ENCODE results near the gene LMX1A.

The LMX1A gene

DNA sequence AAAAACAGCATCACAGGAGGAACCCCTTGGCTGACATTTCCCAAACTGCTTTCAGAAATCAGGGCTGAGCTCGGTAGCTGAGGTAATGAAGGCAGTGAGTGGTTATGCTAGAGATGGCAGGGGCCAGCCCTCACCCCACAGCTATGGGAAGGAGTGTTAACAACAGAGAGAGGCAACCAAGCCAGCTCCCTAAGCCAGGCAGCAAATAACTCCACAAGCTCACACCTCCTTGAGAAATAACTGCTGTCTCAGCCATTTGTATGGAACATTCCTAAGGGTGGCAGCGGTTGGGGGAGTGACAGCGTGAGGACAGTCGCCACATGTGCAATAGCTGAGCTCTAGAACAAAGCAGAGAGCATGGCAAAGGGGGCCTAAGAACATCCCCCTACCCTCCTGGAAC lies 42.6 kb downstream of the LMX1A start:
- Mint-ChIP-seq H3K4me1 (no peaks in the 10 kb centered on the region), H3K36me3 (no peaks in the 10 kb centered on the region)
- no peak for DNase-seq (ENCODE audit: low spot score in 2 of 2)

DNA sequence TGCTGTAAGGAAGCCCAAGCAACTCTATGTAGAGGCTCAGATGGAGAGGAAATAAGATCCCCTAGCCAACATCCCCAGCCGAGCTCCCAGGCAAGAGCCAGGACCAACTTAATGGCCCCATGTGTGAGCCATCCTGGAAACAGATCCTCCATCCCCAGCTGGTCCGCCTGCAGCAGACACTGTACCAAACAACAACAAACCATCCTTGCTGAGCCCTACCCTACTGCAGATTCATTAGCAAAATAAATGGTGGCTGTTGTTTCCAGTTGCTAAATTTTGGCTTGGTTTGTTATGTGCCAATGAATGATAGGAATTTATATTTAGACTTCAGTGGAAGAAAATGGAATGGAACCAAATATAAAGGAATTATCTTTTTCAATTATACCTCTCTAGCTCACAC lies 43.9 kb downstream of the LMX1A start:
- ATAC-seq (no peak), DNase-seq (ENCODE audit: low spot score in 2 of 2) (no peak)
- Mint-ChIP-seq H3K9me3 (no peaks in the 10 kb centered on the region), H3K27ac (no peak overlapping the region), H3K4me3 (no peak overlapping the region), H3K4me1 (no peaks in the 10 kb centered on the region), H3K36me3 (no peaks in the 10 kb centered on the region)

More for the DNA sequence above, 42.6 kb downstream of the LMX1A start:
- no peak for ATAC-seq
- no peak overlapping the region for H3K4me3 Mint-ChIP-seq
- no peaks in the 10 kb centered on the region for H3K9me3 Mint-ChIP-seq
- H3K27ac Mint-ChIP-seq, result no peak overlapping the region

DNA sequence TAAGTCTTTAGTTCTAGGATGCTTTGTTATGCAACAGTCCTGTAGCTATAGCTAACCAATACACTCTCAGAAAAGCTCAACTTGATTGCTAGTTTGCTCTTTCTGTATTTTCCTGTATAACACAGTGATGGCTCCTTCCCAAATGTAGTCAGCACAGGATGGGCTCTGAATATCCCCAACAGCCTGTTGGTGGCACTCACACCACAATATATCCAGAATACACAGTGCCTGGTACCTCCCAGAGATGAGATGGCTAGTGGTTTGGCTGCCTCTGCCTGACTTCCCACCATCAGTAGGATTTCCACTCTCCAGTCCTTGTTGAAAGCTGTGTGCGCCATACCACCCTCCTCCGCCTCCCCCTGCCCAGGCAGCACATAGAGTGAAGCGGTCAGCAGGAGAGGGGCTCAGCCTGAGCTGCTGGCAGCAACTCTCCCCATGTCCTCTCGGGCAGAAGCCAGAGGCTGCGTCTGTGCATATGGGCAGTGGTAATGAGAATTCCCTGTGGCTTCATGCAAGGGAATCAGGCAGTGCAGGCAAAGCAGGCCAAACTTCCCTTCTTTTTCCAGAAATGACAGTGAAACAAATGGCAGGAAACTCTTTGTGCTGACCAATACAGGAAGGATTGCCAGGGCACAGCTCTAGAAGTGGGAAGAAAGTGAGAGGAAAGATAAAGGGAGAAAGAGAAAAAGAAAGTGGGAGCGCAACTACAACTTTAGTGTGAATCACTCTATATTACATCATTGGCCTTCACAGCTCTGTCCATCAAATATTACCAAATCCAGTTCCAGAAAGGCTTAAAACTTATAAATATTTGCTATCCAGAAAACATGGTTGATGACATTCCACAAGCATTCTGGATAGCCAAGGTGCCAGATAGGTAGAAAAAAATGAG lies 49.7 kb downstream of the LMX1A start:
- DNase-seq (ENCODE audit: low spot score in 2 of 2) (no peak), ATAC-seq (no peak)
- Mint-ChIP-seq H3K9me3 (no peaks in the 10 kb centered on the region), H3K36me3 (no peaks in the 10 kb centered on the region), H3K4me3 (no peak overlapping the region), H3K4me1 (no peaks in the 10 kb centered on the region), H3K27ac (no peak overlapping the region)

DNA sequence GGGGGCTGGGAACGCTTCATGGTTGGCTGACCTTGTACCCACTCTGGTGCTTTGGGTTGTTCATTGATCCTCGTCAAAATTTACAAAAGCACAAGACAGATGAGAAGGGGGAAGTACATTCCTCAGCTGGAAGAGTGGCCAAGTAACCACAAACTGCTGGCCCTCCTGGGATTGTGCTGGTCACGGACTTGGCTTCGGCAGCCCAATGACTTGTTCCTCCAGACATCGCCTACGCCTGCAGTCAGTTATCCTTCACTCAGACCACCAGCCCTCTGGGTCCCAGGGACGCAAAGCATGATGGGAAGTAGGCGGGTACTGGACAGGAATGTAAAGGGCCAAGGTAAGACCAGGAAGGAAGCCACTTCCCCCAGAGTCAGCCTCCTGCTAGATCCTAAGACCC lies 53.1 kb downstream of the LMX1A start:
- Mint-ChIP-seq H3K27ac (no peak overlapping the region), H3K4me1 (no peaks in the 10 kb centered on the region), H3K36me3 (no peaks in the 10 kb centered on the region), H3K4me3 (no peak overlapping the region), H3K9me3 (no peaks in the 10 kb centered on the region)
- no peak for DNase-seq (ENCODE audit: low spot score in 2 of 2)
- ATAC-seq, result no peak

DNA sequence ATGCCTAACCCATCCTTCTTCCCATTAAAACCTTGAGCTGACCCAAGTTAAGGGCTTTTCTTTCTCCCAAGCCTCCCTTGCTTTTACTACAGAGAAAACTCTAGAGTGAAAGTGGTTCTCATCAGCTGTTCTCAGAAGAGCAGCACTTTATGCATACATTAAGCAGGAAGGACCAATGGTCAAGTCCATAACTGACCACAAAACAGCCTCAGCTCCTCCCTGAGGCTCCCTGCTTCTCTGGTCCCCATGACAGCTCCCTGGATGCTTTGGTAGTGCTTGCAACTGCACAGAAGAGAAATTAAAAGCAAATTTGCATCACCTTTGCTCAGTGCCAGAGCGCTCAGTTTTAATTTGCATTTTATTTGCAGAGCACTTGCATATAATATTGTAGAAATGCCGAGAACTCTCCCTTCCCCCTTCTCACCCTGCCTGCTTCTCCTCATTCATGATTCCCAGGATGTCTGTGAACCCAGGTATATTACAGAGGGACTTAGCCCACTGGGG lies 56.1 kb downstream of the LMX1A start:
- H3K27ac Mint-ChIP-seq, result no peak overlapping the region
- DNase-seq (ENCODE audit: low spot score in 2 of 2) (no peak), ATAC-seq (no peak)
- no peaks in the 10 kb centered on the region for H3K9me3 Mint-ChIP-seq
- no peak overlapping the region for H3K4me3 Mint-ChIP-seq
- no peaks in the 10 kb centered on the region for H3K4me1 Mint-ChIP-seq
- no peaks in the 10 kb centered on the region for H3K36me3 Mint-ChIP-seq

DNA sequence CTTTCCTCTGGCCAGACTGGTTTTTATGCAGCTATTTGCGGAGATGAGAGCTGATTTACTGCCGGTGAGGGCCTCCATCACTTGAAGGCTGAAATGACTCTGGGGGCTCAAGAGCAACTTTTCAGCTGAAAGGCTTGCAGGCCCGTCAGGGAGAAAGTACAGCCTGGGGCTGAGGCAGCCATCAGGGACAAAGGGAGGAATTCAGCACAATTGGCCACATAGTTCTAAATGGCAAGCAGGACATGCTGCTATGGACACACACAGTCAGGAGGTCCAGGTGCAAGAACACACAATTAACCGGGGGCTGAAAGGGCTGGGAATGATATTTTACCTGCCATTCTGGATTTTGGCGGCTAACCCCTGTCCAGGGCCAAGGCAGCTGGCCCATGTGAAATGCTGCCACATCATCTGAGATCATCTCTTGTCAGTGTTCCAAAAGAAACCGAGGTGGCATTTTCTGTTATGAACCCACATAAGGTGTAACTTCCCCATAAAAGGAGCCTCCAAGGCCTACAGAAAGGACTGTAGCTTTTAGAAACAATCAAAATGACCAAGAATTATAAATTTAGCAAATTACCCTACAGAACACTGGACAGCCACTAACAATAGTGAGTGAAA lies 58.2 kb downstream of the LMX1A start:
- no peaks in the 10 kb centered on the region for H3K36me3 Mint-ChIP-seq
- no peaks in the 10 kb centered on the region for H3K9me3 Mint-ChIP-seq
- no peak overlapping the region for H3K4me3 Mint-ChIP-seq
- no peak for DNase-seq (ENCODE audit: low spot score in 2 of 2)
- no peaks in the 10 kb centered on the region for H3K4me1 Mint-ChIP-seq
- no peak for ATAC-seq
- no peak overlapping the region for H3K27ac Mint-ChIP-seq

DNA sequence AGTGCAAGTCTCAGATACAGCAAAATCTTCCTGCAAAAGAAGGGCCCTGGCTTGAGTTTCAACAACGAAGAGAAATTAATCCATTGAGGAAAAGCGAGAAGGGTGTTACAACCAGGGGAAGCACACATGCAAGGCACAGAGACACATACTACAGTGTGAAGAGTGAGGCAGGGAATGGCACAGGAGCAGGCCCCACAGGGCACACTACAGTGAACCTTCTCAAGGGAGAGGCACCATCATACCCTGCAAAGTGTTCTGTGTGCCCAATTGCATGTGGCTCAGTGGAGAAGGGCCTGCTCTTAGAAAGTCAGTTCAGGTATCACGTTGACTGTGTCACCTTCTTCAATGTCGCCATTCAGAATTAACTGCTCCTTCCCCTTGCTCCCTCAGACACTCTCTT lies 60.3 kb downstream of the LMX1A start:
- no peaks in the 10 kb centered on the region for H3K36me3 Mint-ChIP-seq
- H3K4me3 Mint-ChIP-seq, result no peak overlapping the region
- peak; percentile 51 for ATAC-seq
- H3K9me3 Mint-ChIP-seq, result no peaks in the 10 kb centered on the region
- H3K4me1 Mint-ChIP-seq, result no peaks in the 10 kb centered on the region
- DNase-seq (ENCODE audit: low spot score in 2 of 2), result no peak
- H3K27ac Mint-ChIP-seq, result no peak overlapping the region

DNA sequence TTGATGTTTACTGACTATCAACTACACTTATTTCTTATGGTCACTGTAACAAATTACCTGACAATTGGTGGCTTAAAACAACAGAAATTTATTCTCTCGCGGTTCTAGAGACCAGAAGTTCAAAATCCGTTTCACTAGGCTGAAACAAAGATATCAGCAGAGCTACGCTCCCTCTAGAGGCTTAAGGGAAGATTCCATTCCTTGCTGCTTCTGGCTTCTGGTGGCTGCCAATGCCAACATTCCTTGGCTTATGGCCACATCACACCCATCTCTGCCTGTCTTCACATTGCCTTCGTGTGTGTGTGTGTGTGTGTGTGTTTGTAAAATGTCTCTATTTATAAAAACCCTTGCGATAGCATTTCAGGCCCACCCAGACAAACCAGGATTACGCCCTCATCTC lies 66.4 kb downstream of the LMX1A start:
- Mint-ChIP-seq H3K4me1 (no peaks in the 10 kb centered on the region), H3K27ac (no peak overlapping the region), H3K9me3 (no peaks in the 10 kb centered on the region), H3K36me3 (no peaks in the 10 kb centered on the region), H3K4me3 (no peak overlapping the region)
- ATAC-seq, result no peak
- DNase-seq (ENCODE audit: low spot score in 2 of 2), result no peak

DNA sequence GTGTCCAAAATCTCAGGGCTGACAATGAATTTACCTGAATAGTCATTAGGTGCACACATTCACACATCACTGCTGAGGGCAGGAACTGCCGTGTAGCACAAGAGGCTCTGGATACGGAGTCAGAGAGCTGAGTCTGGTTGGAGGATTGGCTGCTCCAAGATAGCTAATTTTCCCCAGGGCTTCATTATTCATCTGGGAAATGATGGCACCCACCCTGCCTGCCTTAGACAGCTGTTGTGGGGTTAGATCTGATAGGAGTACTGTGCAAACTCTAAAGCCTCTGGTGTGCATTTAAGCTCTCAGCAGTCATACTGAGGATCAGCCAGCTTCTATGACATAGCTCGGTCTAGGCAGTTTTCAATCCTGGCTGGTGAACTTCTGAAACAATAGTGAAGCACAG lies 67.0 kb downstream of the LMX1A start:
- Mint-ChIP-seq H3K4me3 (no peak overlapping the region), H3K27ac (no peak overlapping the region), H3K4me1 (no peaks in the 10 kb centered on the region), H3K36me3 (no peaks in the 10 kb centered on the region), H3K9me3 (no peaks in the 10 kb centered on the region)
- DNase-seq (ENCODE audit: low spot score in 2 of 2) (no peak), ATAC-seq (no peak)

DNA sequence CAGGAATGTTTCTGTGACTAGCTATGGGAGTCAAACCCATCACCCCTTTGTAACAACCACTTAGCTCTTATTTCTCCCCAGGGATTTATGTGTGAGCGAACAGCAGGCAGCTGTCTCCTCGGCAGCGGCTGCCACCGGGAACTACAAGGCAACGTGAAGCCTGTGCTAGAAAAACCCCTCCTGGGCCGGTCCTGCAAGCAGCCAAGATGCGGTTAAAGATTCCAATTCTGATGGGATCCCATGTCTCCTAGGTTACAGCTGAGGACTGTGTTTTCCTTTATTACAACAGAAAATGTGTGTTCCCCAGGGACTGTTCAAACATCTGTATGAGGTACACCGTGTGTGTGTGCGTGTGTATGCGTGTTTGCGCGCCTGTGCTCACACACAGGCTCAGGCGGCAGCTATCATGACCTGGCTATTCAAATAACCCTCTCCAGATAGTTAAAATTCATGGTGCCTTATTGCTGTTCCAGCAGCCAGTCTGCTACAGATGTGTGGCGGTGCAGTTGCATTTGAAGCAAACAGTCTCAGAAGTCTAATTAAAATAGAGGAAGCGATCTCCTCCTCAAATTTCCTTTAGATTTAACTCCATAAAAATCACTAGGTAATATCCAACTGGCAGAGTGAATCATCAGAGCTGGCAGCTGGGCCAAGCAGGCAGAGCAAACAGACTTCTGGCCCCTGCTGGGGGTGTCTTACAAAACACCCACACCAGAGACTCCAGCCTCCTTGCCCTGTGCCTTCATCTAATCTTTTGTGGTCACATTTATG lies 68.0 kb downstream of the LMX1A start:
- Mint-ChIP-seq H3K9me3 (no peaks in the 10 kb centered on the region), H3K36me3 (no peaks in the 10 kb centered on the region), H3K4me1 (no peaks in the 10 kb centered on the region), H3K4me3 (no peak overlapping the region), H3K27ac (no peak overlapping the region)
- DNase-seq (ENCODE audit: low spot score in 2 of 2) (no peak), ATAC-seq (no peak)

DNA sequence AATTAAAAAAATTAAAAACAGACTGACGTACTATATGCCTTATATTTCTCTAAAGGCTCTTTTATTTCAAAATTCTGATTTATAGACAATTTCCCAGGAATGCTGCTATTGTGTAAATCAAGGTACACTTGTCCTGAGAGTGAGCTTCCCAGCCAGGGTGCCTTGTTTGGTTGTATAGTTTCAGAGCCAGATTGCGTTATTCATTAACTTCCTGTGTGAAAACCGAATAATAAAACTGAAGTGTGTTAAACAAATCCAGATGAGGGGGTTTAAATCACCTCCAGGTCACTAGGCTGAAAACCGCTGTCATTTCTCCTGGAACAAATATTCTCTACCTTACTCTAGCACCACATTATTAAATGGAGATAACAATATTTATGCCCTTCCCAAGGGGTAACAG lies 68.7 kb downstream of the LMX1A start:
- Mint-ChIP-seq H3K4me3 (no peak overlapping the region), H3K9me3 (peaks cover 2% of the 10 kb centered on the region), H3K4me1 (no peaks in the 10 kb centered on the region), H3K27ac (no peak overlapping the region), H3K36me3 (no peaks in the 10 kb centered on the region)
- no peak for DNase-seq (ENCODE audit: low spot score in 2 of 2)
- no peak for ATAC-seq

DNA sequence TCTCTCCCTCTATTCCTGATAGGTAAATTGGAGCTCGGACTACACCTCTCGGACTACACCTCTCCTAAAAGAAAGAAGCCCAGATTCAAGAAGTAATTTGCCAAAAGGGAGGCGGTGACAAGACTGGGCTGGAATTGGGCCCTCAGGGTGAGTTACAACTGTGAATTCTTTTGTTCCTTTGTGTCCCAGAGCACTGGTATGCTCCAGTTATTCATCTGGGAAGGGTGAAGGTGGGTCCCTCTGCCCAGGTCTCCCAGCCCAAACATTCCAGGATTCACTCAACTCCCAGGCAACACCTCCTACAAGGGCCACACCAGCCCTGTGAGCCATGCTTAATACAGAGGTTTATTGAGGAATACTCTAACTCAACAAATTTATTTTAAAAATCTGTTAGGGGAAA lies 69.2 kb downstream of the LMX1A start:
- H3K36me3 Mint-ChIP-seq, result no peaks in the 10 kb centered on the region
- H3K4me1 Mint-ChIP-seq, result no peaks in the 10 kb centered on the region
- no peak for ATAC-seq
- peaks cover 2% of the 10 kb centered on the region for H3K9me3 Mint-ChIP-seq
- no peak overlapping the region for H3K27ac Mint-ChIP-seq
- no peak for DNase-seq (ENCODE audit: low spot score in 2 of 2)
- H3K4me3 Mint-ChIP-seq, result no peak overlapping the region

DNA sequence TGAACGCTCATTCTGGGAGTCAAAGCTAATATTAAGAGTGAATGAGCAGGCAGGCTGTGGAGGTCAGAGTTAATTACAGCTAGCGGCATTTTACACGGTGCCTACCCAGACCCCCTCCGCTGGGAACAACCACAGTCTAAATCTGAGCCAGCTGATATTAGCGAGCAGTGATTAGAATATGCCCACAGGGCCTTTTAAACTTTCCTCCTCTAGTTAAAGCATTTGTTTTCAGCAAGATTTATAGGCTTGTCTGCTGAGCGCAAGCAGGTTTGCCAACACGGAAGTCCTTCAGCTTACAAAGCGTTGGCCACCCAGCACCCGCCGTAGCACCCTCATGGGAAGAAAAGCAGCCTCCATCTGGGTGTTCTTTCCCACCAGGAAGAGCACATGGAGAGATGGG lies 72.1 kb downstream of the LMX1A start:
- H3K4me1 Mint-ChIP-seq, result no peaks in the 10 kb centered on the region

DNA sequence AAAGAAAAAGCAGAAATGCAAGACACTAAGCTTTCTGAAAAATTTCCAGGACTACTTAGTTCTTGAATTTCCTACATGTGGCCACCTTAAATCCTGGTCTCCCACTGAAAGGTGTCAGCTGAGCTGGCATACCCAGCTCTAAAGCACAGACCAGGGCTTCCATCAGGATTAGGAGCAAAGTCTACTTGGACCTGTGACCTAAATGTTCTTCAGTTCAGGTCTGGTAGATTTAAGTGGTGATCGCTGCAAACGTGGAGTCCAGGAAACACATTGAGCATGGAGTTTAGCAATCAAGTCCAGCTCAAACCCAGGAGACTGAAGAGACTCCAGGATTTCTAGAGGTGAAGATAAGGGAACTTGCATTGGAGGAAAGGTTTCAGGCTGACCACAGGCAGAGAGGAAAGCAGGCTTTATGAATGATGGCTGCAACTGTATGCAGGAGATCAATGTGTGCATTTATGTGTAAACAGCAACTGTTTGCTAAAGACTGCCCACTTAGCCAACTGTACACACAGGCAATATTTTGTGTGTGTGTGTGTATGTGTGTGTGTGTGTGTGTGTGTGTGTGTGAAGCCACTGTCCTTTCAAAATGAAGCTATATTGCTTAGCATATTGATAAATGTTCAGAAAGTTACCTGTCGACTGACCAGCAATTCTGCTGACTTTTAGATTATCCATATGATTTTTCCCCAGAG lies 75.2 kb downstream of the LMX1A start:
- no peak for ATAC-seq
- Mint-ChIP-seq H3K27ac (no peak overlapping the region), H3K36me3 (no peaks in the 10 kb centered on the region), H3K4me3 (no peak overlapping the region), H3K4me1 (no peaks in the 10 kb centered on the region), H3K9me3 (peaks cover 2% of the 10 kb centered on the region)
- DNase-seq (ENCODE audit: low spot score in 2 of 2), result no peak

More for the DNA sequence above, 72.1 kb downstream of the LMX1A start:
- Mint-ChIP-seq H3K36me3 (no peaks in the 10 kb centered on the region), H3K9me3 (peaks cover 2% of the 10 kb centered on the region), H3K27ac (no peak overlapping the region), H3K4me3 (no peak overlapping the region)
- ATAC-seq (no peak), DNase-seq (ENCODE audit: low spot score in 2 of 2) (no peak)

DNA sequence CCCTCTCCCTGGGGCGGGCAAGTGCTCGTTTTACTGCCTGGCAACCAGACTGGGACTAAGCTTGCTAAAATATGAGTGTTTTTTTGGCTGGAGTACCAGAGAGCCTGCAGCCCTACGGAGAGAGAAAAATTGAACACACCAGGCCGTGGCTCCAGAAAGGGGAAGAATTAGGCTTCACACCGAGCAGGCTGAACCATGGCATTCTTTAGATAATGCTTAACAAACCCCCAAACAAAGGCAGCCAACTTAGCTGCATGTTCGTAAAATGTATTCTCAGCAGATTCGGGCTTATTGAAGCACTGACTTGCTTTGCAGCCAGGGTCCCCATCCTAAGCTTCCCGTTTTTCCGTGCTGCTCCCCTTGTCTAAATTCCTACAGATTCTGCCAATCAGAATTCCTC lies 76.6 kb downstream of the LMX1A start:
- no peaks in the 10 kb centered on the region for H3K36me3 Mint-ChIP-seq
- H3K9me3 Mint-ChIP-seq, result peaks cover 2% of the 10 kb centered on the region
- no peak overlapping the region for H3K4me3 Mint-ChIP-seq
- H3K27ac Mint-ChIP-seq, result no peak overlapping the region
- DNase-seq (ENCODE audit: low spot score in 2 of 2) (no peak), ATAC-seq (no peak)
- H3K4me1 Mint-ChIP-seq, result no peaks in the 10 kb centered on the region

Measured in stimulated activated effector memory CD8-positive, alpha-beta T cell treated with anti-CD3 and anti-CD28 coated beads, Interleukin-12 subunit alpha, Interleukin-12 subunit beta, amount 100 ng/mL, for 72 hours (primary cell).